Endothelial cell of umbilical vein (primary cell): ENCODE data around the gene PAPPA. TPM values are rescaled to one million over a fixed set of nuclear protein-coding genes. Genes with fewer than 3 reads are reported as not detected.

ENCODE experiments used
- BruUV-seq: library from RNA; stranded (reverse); fragments of 400-500 nt; replicated peaks from 2 replicates; lab custom pipeline; 2021; lab: Mats Ljungman, UMichigan
- CTCF ChIA-PET: fragments of 300-600, 350-600 bp; sonication (Branson Sonifier 250); formaldehyde crosslinking; loops from one replicate; lab custom pipeline; 2021; ENCODE audit warnings: antibody characterized with exemption, inconsistent platforms; lab: Charles Lee
- POLR2A ChIA-PET: fragments of 300-600, 350-600 bp; sonication (Branson Sonifier 250); formaldehyde crosslinking; loops from one replicate; lab custom pipeline; 2021; ENCODE audit warnings: antibody characterized with exemption, inconsistent platforms; lab: Charles Lee
- DNase-seq: peaks from one replicate; pipeline ENCODE4 v3.0.0-alpha.2; 2011; ENCODE audit warnings: low read depth, low spot score
- FAIRE-seq: peaks from 2 replicates; lab custom pipeline; 2011; peaks lifted over from hg19 to GRCh38; lab: Jason Lieb, UNC
- H2AFZ ChIP-seq: 2 replicates; pipeline ENCODE4 v1.6.0; 2012; ENCODE audit warnings: low read depth, low read length, control low read depth, inconsistent platforms
- H3K27ac ChIP-seq: 2 replicates; pipeline ENCODE4 v1.5.1; 2011; ENCODE audit warnings: low read depth, mild to moderate bottlenecking, control low read depth, low read length, moderate library complexity; ENCODE audit not compliant: insufficient read depth
- H3K27me3 ChIP-seq, 2 experiments: 2 replicates each; pipeline versions ENCODE4 v1.6.0 to v1.6.1; 2011; ENCODE audit warnings: low read length in 2 of 2, mixed read lengths in 1 of 2; ENCODE audit not compliant: control insufficient read depth in 2 of 2, insufficient read depth in 2 of 2
- H3K36me3 ChIP-seq, 2 experiments: 2 replicates in 1 of 2; 3 replicates in 1 of 2; pipeline ENCODE4 v1.5.1; 2011; ENCODE audit warnings: low read length in 2 of 2, mild to moderate bottlenecking in 1 of 2, moderate library complexity in 1 of 2; ENCODE audit not compliant: control insufficient read depth in 2 of 2, insufficient read depth in 2 of 2; ENCODE audit errors: extremely low read depth in 1 of 2
- H3K4me1 ChIP-seq: 3 replicates; pipeline ENCODE4 v1.5.1; 2011; ENCODE audit warnings: mild to moderate bottlenecking, low read length; ENCODE audit not compliant: control insufficient read depth, insufficient read depth; ENCODE audit errors: extremely low read depth
- H3K4me2 ChIP-seq: 2 replicates; pipeline ENCODE4 v1.6.1; 2011; ENCODE audit warnings: low read length, control low read depth, mixed read lengths; ENCODE audit not compliant: insufficient read depth
- H3K4me3 ChIP-seq, 3 experiments: fragments of 200-600 bp in 1 of 3; sonication (generic), shearing (Covaris generic) in 1 of 3; replicated peaks in 1 of 3; 2 replicates each; pipeline ENCODE4 v1.5.1; 2011 to 2016; ENCODE audit warnings: control low read depth in 3 of 3, low read length in 3 of 3, mild to moderate bottlenecking in 2 of 3, inconsistent platforms in 1 of 3, low read depth in 1 of 3, moderate library complexity in 1 of 3; ENCODE audit not compliant: insufficient read depth in 1 of 3
- H3K79me2 ChIP-seq: 2 replicates; pipeline ENCODE4 v1.6.0; 2012; ENCODE audit warnings: low read length, inconsistent platforms; ENCODE audit not compliant: control insufficient read depth, insufficient read depth
- H3K9ac ChIP-seq: replicated peaks from 2 replicates; pipeline ENCODE3; 2011; ENCODE audit warnings: low read length, control low read depth; ENCODE audit not compliant: insufficient read depth; ENCODE audit errors: extremely low read depth
- H3K9me1 ChIP-seq: replicated peaks from 3 replicates; pipeline ENCODE4 v1.6.0; 2011; ENCODE audit warnings: mild to moderate bottlenecking, low read length; ENCODE audit not compliant: control insufficient read depth, insufficient read depth; ENCODE audit errors: extremely low read depth
- H3K9me3 ChIP-seq: replicated peaks from 2 replicates; pipeline ENCODE4 v1.5.1; 2012; ENCODE audit warnings: low read length, inconsistent platforms; ENCODE audit not compliant: control insufficient read depth, insufficient read depth
- H4K20me1 ChIP-seq: replicated peaks from 2 replicates; pipeline ENCODE3; 2011; ENCODE audit warnings: mild to moderate bottlenecking, low read length; ENCODE audit not compliant: control insufficient read depth, insufficient read depth; ENCODE audit errors: extremely low read depth
- EZH2 ChIP-seq: IDR thresholded peaks from 2 replicates; pipeline ENCODE4 v1.6.1; 2012; ENCODE audit warnings: borderline replicate concordance, low read depth, mild to moderate bottlenecking, moderate library complexity, low read length, inconsistent platforms; ENCODE audit not compliant: severe bottlenecking
- FOS ChIP-seq: IDR thresholded peaks from 2 replicates; pipeline ENCODE4 v1.6.1; 2011; ENCODE audit warnings: mild to moderate bottlenecking, low read length, moderate library complexity, borderline replicate concordance; ENCODE audit not compliant: insufficient read depth
- GATA2 ChIP-seq: IDR thresholded peaks from 2 replicates; pipeline ENCODE4 v1.7.0; 2011; ENCODE audit warnings: low read depth, mild to moderate bottlenecking, moderate library complexity, mixed read lengths, low read length; ENCODE audit not compliant: insufficient read length, insufficient read depth
- MYC ChIP-seq: IDR thresholded peaks from one replicate; pipeline ENCODE4 v1.6.1; 2011; ENCODE audit warnings: mild to moderate bottlenecking, low read depth, low read length
- dilution Hi-C: fragments of 300-500 bp; cut with MboI; formaldehyde crosslinking; loops from one replicate; pipeline ENCODE4 v1.15.0; 2019; ENCODE audit warnings: low sequenced_read_pairs; ENCODE audit not compliant: extremely low pct_ligation_motif_present
- intact Hi-C: fragments of 100-400 bp; cut with micrococcal nuclease; formaldehyde crosslinking; loops from one replicate; pipeline ENCODE4 v1.10.0; 2022
- polyA plus RNA-seq, 4 experiments: library from polyadenylated mRNA; depleted of rRNA in 3 of 4; stranded (reverse) in 3 of 4; unstranded in 1 of 4; fragments of >200 nt; gene quantifications; 2 replicates each; pipeline versions ENCODE4 v1.2.1 to v1.2.3, GENCODE V29; 2011 to 2012; ENCODE audit warnings: missing spikeins in 1 of 4
- total RNA-seq: library from RNA; stranded (reverse); gene quantifications from 2 replicates; pipeline ENCODE4 v1.2.3, GENCODE V29; 2021
- TF ChIP-seq, protein P1 (sequence below), 2 donors: IDR thresholded peaks; 1 replicate in 1 of 2; 2 replicates in 1 of 2; pipeline ENCODE4 v1.5.1; 2011; ENCODE audit warnings: low read length in 2 of 2, mild to moderate bottlenecking in 2 of 2, moderate library complexity in 2 of 2, control low read depth in 1 of 2, inconsistent platforms in 1 of 2, low read depth in 1 of 2; ENCODE audit not compliant: insufficient read depth in 1 of 2; ENCODE audit errors: extremely low read depth in 1 of 2

Gene PAPPA
- total and polyA plus RNA-seq, 2 donors (not counting 3 experiments of a cell fraction or from before 2014, with no cell fraction given), result 0.13 to 0.41 TPM

DNA sequence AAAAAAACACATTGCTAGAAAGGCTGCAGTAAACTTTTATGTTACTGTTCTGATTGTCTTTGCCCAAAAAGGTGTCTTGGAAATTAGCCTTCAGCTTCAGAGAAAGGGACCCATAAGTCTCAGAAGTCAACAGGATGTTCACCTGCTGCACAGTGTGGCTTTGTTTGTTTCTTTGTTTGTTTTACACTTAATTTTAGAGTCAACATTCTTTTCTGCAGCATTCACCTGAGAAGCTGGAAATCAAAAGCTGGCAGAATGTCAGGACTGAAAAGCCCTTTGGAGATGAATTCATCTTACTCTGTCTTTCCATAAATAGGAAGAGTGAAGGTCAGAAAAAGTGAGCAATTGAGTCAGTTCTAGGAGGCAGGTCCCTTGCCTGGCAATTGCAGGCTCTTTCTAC, 170.0 kb downstream of the PAPPA start:
- TF ChIP-seq MYC (no peak), EZH2 (no peak), FOS (no peak)
- TF ChIP-seq, protein P1, sequence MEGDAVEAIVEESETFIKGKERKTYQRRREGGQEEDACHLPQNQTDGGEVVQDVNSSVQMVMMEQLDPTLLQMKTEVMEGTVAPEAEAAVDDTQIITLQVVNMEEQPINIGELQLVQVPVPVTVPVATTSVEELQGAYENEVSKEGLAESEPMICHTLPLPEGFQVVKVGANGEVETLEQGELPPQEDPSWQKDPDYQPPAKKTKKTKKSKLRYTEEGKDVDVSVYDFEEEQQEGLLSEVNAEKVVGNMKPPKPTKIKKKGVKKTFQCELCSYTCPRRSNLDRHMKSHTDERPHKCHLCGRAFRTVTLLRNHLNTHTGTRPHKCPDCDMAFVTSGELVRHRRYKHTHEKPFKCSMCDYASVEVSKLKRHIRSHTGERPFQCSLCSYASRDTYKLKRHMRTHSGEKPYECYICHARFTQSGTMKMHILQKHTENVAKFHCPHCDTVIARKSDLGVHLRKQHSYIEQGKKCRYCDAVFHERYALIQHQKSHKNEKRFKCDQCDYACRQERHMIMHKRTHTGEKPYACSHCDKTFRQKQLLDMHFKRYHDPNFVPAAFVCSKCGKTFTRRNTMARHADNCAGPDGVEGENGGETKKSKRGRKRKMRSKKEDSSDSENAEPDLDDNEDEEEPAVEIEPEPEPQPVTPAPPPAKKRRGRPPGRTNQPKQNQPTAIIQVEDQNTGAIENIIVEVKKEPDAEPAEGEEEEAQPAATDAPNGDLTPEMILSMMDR (IDR thresholded peaks at IDR 0.05; ENCODE audit: extremely low read depth in 1 of 2, insufficient read depth in 1 of 2, low read depth in 1 of 2, low read length in 2 of 2), result no peak
- Histone ChIP-seq H3K9ac (no peak overlapping the region), H3K4me2 (no peak overlapping the region), H3K36me3 (no peaks in the 10 kb centered on the region), H3K27me3 (no peaks in the 10 kb centered on the region), H3K4me1 (no peaks in the 10 kb centered on the region), H3K9me3 (no peaks in the 10 kb centered on the region), H4K20me1 (no peaks in the 10 kb centered on the region), H3K4me3 (no peak overlapping the region), H3K9me1 (no peaks in the 10 kb centered on the region), H3K27ac (no peak overlapping the region), H2AFZ (no peak overlapping the region), H3K79me2 (no peaks in the 10 kb centered on the region)
- dilution Hi-C loops (no loop called here), intact Hi-C loops (no loop called here)
- BruUV-seq, result no TSS peak
- CTCF ChIA-PET, result no interaction called here
- FAIRE-seq (no peak), DNase-seq (no peak)
- POLR2A ChIA-PET, result no interaction called here

DNA sequence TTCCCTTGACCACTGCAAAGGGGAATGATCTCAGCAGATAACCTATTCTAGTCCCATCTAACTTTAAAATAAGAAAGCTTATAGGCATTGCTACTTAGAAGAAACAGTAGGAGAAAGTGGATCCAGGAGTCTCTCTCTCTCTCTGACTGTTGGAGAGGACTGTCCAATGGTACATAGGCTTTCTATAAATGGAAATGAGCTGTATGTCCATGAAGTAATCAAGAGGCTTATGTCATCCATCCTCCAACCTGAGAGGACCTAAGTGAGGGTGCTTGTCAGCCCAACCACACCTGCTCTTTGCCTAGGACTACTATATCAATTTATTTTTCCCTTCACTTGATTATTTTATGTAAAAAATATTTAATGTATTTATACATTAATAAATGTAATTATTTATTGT, 172.3 kb downstream of the PAPPA start:
- Histone ChIP-seq H3K9me3 (no peaks in the 10 kb centered on the region), H3K27me3 (no peaks in the 10 kb centered on the region), H3K36me3 (no peaks in the 10 kb centered on the region), H3K79me2 (no peaks in the 10 kb centered on the region), H3K4me2 (no peak overlapping the region), H3K4me3 (no peak overlapping the region), H4K20me1 (no peaks in the 10 kb centered on the region), H3K27ac (no peak overlapping the region), H3K9me1 (no peaks in the 10 kb centered on the region), H2AFZ (no peak overlapping the region), H3K4me1 (no peaks in the 10 kb centered on the region), H3K9ac (no peak overlapping the region)
- ChIA-PET POLR2A (no interaction called here), CTCF (no interaction called here)
- BruUV-seq, result no TSS peak
- dilution Hi-C loops (no loop called here), intact Hi-C loops (no loop called here)
- FAIRE-seq (no peak), DNase-seq (no peak)
- no peak for TF ChIP-seq MYC
- no peak for TF ChIP-seq GATA2
